Kidney epithelial cell (primary cell): ENCODE results near the gene TTLL5. TPM values are rescaled to one million over a fixed set of nuclear protein-coding genes. Genes with fewer than 3 reads are reported as not detected.

Experiments
- DNase-seq: peaks from one replicate; pipeline ENCODE4 v3.0.0-alpha.2; 2010; ENCODE audit warnings: low read depth
- H3K27me3 ChIP-seq: 2 replicates; pipeline ENCODE4 v1.6.0; 2011; ENCODE audit warnings: low read length; ENCODE audit not compliant: control insufficient read depth, insufficient read depth
- H3K36me3 ChIP-seq: 2 replicates; pipeline ENCODE4 v1.5.1; 2011; ENCODE audit warnings: low read length; ENCODE audit not compliant: control insufficient read depth, insufficient read depth
- H3K4me3 ChIP-seq: 2 replicates; pipeline ENCODE4 v1.5.1; 2011; ENCODE audit warnings: low read depth, mild to moderate bottlenecking, control low read depth, low read length
- CTCF ChIP-seq: IDR thresholded peaks from 2 replicates; pipeline ENCODE4 v1.5.1; 2011; ENCODE audit warnings: mild to moderate bottlenecking, moderate library complexity, low read length, control low read depth, inconsistent platforms; ENCODE audit not compliant: insufficient read depth, poor library complexity, severe bottlenecking
- total RNA-seq: library from RNA; depleted of rRNA; stranded (reverse); fragments of >200 nt; gene quantifications from 2 replicates; pipeline ENCODE4 v1.2.3, GENCODE V29; 2015

Gene TTLL5
- total RNA-seq, 1 donor from 2014 or later: 24.7 TPM

- TF ChIP-seq CTCF: no peak
- DNase-seq: no peak
- no peaks in the 10 kb centered on the region for H3K36me3 ChIP-seq
- no peaks in the 10 kb centered on the region for H3K27me3 ChIP-seq
- no peak overlapping the region for H3K4me3 ChIP-seq
These were observed 267.7 kb downstream of the TTLL5 start for GRCh38 chr14:75928690-75929181.

GRCh38 chr14:75933712-75934296, 272.8 kb downstream of the TTLL5 start:
- Histone ChIP-seq H3K36me3 (no peaks in the 10 kb centered on the region), H3K4me3 (no peak overlapping the region), H3K27me3 (no peaks in the 10 kb centered on the region)
- DNase-seq: no peak
- no peak for TF ChIP-seq CTCF

- H3K4me3 ChIP-seq: no peak overlapping the region
- H3K27me3 ChIP-seq: no peaks in the 10 kb centered on the region
- DNase-seq: no peak
- no peaks in the 10 kb centered on the region for H3K36me3 ChIP-seq
- TF ChIP-seq CTCF: no peak
These were observed 274.1 kb downstream of the TTLL5 start for GRCh38 chr14:75934998-75935628.

- DNase-seq: no peak
- no peaks in the 10 kb centered on the region for H3K27me3 ChIP-seq
- TF ChIP-seq CTCF: no peak
- H3K36me3 ChIP-seq: no peaks in the 10 kb centered on the region
- H3K4me3 ChIP-seq: no peak overlapping the region
These were observed 278.2 kb downstream of the TTLL5 start for GRCh38 chr14:75939200-75939599.

GRCh38 chr14:75941030-75941429, 280.0 kb downstream of the TTLL5 start:
- Histone ChIP-seq H3K27me3 (no peaks in the 10 kb centered on the region), H3K4me3 (no peak overlapping the region), H3K36me3 (no peaks in the 10 kb centered on the region)
- TF ChIP-seq CTCF: no peak
- no peak for DNase-seq

GRCh38 chr14:75944607-75945241, 283.7 kb downstream of the TTLL5 start:
- no peak for TF ChIP-seq CTCF
- no peak for DNase-seq
- H3K36me3 ChIP-seq: no peaks in the 10 kb centered on the region
- no peaks in the 10 kb centered on the region for H3K27me3 ChIP-seq
- no peak overlapping the region for H3K4me3 ChIP-seq
